HCEC 1CT (cell line): ENCODE measurements around the gene ANTKMT.

Experiments
- DNase-seq: peaks from one replicate; pipeline ENCODE4 v3.0.0-alpha.2; 2017

Gene ANTKMT, protein sequence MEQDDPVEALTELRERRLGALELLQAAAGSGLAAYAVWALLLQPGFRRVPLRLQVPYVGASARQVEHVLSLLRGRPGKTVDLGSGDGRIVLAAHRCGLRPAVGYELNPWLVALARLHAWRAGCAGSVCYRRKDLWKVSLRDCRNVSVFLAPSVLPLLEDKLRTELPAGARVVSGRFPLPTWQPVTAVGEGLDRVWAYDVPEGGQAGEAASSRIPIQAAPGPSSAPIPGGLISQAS

DNA sequence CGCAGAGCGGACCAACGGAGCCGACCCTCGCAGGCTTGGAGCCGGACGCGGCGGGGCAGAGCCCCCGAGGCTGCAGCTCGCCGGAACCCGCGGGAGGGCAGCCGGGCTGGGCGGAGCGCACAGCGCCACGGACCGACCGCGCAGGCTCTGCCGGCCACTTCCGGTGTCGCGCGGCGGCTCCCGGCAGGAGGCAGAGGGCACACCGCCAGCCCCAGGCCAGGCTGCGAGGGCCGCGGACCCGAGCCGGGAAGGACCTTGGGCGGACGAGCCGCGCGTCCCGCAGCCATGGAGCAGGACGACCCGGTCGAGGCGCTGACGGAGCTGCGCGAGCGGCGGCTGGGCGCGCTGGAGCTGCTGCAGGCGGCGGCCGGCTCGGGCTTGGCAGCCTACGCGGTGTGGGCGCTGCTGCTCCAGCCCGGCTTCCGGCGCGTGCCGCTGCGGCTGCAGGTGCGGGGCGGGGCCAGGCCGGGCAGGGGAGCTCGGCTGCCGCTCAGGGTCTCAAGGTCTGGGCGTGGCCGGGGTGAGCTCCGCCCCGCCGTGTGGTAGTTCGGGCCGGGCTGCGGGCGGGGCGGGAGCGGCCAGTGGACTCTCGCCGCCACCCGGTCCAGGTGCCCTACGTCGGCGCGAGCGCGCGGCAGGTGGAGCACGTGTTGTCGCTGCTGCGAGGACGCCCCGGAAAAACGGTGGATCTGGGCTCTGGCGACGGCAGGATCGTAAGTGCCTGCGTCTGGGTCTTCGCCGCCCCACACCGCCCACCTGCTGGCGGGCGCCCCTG is at the start of gene ANTKMT:
Gene ANTKMT, plus strand, starts transcription at position 157 of the 775 bp plus-strand sequence. Its CDS starts 129 bp downstream, at position 286.
- peak; percentile 78 for DNase-seq

DNA sequence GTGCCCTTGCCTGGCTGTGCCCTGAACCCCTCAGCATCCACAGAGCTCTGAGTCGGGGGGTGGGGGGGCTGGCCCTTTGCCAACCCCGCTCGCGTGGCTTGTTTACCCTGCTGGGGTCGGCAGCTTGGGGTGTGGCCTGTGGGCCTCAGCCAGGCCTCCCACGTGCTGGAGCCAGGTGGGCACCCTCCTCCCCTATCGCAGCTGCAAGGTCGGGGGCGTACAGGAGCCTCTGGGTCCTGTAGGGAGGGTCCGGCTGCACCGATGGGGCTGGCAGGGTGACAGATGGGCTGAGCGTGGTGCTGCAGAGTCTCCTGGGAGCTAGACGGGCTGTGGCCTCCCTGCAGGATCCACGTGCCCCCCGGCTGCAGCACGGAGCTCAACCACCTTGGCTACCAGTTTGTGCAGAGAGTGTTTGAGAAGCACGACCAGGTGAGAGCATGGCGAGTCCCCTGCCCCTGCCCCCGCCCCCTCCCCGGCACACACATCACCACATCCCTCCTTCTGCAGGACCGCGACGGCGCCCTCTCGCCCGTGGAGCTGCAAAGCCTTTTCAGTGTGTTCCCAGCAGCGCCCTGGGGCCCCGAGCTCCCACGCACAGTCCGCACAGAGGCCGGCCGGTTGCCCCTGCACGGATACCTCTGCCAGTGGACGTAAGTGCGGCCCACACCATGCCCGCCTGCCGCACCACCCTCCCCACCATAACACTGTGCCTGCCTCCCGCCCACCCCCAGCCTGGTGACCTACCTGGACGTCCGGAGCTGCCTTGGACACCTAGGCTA is 49.4 kb upstream of the ANTKMT start:
- no peak for DNase-seq

DNA sequence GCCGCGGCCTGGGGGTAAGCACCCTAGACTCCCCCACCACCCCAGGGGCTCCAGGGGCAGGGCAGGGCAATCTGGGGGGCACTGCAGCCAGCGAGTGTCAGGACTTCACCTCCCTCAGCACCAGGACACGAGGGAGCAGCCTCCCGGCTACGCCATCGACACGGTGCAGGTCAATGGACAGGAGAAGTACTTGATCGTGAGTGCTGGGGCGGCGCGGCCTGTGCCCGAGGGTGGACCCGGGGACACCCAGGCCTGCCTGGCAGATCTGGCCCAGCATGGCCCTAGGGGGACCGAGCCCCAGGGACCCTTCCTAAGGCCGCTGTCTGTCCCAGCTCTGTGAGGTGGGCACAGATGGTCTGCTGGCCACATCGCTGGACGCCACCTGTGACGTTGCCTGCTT is 48.6 kb upstream of the ANTKMT start:
- no peak for DNase-seq

DNA sequence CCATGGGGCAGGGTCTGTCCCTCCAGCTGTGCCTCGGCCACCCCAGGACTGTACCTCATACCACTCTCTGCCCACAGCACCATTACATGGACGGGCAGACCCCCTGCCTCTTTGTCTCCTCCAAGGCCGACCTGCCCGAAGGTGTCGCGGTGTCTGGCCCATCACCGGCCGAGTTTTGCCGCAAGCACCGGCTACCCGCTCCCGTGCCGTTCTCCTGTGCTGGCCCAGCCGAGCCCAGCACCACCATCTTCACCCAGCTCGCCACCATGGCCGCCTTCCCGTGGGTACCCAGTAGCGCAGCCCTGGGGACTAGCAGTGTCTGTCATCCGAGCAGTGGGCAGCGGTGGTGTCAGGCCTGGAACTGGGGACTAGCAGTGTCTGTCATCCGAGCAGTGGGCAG is 48.1 kb upstream of the ANTKMT start:
- no peak for DNase-seq

DNA sequence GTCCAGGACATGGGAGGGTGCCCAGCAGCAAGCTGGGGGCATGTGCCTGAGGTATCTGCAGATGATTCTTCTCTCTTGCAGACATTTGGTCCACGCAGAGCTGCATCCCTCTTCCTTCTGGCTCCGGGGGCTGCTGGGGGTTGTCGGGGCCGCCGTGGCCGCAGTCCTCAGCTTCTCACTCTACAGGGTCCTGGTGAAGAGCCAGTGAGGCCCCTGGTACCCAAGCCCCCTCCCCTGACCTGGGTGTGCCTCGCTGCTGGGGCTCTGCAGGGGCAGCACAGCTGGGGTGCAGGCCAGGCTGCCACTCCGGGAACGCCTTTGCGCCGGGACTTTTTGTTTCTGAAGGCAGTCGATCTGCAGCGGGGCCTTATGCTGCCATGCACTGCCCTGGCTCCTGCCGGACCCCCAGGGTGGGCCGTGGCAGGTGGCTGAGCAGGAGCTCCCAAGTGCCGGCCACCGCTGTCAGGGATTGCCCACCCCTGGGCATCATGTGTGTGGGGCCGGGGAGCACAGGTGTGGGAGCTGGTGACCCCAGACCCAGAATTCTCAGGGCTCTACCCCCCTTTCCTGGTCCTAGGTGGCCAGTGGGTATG is 47.5 kb upstream of the ANTKMT start:
- no peak for DNase-seq

DNA sequence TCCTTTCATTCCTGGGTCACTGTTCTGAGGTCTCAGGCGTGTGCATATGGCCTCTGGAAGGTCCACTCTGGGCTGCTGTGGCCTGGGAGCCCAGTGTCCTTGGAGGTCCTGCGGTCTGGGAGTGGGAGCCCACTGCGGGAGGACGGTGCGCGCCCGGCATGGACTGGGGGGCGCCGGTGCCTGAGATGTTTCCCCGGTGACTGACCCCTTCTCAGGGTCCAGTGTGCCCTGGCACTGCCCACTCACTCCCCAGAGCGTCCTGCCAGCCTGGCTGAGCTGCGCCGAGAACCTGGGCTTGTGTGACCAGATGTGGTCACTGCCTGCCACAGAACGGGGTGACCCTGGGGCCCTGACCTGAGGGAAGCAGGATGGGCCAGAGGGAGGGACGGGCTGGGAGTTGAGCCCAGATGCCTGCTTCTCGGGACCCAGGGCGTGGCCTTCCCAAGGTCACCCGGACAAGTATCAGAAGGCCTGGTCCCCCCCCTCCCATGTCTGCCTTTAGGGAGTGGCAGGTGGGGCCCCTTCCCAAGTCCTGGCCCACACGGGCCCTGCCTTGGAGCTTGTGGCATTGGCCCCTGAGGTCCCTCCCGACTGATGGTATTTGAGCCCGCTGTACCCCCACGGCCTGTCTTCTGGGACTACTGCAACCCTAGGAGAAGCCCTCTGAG is 46.6 kb upstream of the ANTKMT start:
- no peak for DNase-seq

DNA sequence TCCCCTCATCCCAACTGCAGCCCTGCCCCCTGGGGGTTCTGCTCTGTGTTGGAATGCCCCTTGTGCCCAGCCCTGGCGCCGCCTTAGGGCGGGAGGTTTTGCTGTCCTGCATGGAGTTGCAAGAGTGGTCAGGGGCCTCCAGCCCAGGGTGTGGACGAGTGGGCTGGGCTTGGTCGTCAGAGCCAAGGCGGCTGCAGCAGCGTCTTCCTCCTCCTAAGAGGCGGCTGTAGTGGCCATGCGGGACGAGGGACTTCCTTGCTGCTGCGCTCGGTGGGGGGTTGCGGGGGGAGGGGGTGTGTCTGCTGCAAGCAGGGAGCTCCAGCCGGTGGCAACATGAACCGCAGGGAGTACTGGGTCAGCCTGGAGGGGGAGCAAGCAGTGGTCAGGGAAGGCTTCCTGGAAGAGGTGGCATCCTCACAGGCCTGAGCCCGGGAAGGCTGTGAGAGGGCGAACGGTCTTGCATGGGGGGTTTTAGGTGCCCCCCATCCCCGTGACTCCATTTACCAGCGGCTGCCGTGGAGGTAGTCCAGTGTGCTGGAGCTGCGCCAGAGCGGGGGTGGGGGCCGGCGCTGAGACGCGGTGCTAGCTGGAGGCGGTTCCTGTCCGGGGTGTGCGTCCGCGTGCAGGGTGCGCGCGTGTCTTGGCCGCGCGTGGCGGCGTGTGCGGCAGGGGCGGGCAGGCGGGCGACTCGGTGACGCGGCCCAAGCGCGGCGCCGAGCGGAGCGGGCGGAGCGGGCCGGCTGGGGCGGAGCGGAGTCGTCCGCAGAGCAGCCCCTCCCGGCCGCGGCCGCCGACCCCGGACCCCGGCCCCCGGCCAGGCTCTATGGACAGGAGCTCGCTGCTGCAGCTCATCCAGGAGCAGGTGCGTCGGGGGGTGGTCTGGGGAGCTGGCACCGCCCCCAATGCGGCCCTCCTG is 45.7 kb upstream of the ANTKMT start, which contains the start of gene RHBDL1:
Gene RHBDL1, plus strand, starts transcription at position 704 of the 916 bp plus-strand sequence. Its CDS starts 120 bp downstream, at position 824.
- no peak for DNase-seq

DNA sequence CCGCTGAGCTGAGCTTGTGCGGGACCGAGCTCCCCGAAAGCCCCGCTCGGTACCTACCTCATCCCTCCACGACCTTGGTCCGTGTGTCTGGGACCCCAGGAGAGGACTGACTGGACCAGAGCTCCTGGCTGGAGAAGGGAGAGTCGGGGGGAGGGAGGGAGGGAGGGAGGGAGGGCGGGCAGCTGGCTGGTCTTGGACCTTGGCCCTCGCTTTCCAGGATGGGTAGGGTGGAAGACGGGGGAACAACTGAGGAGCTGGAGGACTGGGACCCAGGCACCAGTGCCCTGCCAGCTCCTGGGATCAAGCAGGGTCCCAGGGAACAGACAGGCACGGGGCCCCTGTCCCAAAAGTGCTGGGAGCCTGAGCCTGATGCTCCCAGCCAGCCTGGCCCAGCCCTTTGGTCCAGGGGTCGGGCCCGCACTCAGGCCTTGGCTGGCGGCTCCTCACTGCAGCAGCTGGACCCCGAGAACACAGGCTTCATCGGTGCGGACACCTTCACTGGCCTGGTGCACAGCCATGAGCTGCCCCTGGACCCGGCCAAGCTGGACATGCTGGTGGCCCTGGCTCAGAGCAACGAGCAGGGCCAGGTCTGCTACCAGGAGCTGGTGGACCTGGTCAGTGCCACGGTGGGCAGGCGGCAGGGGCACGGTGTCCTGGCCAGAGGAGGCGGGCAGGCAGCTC is 44.9 kb upstream of the ANTKMT start:
- DNase-seq, result no peak

DNA sequence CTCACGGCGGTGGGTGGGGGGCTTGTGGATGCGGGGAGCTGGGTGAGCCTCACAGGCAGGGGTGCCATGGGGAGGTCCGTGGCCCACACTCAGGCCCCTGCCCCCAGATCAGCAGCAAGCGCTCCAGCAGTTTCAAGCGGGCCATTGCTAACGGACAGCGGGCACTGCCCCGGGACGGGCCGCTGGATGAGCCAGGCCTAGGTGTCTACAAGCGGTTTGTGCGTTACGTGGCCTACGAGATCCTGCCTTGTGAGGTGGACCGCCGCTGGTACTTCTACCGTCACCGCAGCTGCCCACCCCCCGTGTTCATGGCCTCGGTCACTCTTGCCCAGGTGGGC is 44.4 kb upstream of the ANTKMT start:
- DNase-seq, result no peak

DNA sequence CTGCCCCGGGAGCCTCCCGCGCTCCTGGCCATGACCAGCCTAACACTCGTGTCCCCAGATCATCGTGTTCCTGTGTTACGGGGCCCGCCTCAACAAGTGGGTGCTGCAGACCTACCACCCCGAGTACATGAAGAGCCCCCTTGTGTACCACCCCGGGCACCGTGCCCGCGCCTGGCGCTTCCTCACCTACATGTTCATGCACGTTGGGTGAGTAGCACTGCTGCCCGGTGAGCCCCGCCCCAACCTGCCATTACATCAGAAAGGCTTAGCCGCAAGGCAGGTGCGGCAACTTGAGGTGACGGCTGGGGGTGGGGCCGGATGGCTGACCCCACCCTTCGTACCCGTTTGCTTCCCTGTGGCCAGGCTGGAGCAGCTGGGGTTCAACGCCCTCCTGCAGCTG is 44.0 kb upstream of the ANTKMT start:
- no peak for DNase-seq

DNA sequence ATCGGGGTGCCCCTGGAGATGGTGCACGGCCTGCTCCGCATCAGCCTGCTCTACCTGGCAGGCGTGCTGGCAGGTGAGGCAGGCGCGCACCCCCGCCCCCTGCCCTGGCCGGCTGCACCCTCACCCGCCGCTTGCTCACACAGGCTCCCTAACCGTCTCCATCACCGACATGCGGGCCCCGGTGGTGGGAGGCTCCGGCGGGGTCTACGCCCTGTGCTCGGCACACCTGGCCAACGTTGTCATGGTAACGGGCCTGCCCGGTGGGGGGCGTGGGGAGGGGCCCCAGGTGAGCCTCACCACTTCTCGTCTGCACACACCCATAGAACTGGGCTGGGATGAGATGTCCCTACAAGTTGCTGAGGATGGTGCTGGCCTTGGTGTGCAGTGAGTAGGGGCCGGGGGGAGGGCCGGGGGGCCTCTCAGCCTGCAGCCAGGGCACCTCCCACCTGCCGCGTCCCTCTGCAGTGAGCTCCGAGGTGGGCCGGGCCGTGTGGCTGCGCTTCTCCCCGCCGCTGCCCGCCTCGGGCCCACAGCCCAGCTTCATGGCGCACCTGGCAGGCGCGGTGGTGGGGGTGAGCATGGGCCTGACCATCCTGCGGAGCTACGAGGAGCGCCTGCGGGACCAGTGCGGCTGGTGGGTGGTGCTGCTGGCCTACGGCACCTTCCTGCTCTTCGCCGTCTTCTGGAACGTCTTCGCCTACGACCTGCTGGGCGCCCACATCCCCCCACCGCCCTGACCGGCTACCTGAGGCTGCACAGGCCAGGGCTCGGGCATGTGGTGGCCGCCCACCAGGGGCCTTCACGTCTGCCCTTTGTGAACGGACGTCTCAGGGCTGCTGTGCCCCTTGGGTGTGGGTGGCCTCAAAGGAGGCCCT is 43.4 kb upstream of the ANTKMT start:
- no peak for DNase-seq

DNA sequence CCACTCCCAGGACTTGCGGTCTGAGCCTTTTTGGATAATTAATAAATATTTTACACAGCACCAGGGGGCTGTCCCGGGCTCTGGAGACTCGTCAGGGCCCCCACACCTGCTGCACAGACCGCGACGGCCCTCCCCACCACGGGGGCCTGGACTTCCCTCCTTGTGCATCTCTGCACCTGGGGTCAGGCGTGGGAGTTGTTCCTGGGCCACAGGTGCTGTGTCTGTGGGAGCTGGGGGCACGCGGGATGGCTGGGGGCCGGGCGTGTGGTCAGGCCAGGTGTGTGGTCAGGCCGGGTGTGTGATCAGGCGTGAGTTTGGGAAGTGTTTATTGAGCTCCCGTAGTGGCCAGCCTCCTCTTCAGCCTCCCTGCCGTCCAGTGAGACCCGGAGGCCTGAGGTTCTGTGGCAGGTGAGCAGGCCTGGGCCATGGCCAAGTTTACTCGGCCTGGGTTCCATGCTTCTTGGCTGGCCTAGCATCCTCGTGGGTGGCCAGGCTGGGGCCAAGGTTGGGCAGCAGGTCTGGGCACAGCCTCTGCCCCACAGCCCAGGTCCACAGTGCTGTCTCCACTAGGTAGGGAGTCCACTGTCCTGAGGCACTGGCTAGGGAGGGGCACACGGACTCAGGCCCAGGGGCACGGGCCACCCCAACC is 42.6 kb upstream of the ANTKMT start:
- DNase-seq, result no peak

DNA sequence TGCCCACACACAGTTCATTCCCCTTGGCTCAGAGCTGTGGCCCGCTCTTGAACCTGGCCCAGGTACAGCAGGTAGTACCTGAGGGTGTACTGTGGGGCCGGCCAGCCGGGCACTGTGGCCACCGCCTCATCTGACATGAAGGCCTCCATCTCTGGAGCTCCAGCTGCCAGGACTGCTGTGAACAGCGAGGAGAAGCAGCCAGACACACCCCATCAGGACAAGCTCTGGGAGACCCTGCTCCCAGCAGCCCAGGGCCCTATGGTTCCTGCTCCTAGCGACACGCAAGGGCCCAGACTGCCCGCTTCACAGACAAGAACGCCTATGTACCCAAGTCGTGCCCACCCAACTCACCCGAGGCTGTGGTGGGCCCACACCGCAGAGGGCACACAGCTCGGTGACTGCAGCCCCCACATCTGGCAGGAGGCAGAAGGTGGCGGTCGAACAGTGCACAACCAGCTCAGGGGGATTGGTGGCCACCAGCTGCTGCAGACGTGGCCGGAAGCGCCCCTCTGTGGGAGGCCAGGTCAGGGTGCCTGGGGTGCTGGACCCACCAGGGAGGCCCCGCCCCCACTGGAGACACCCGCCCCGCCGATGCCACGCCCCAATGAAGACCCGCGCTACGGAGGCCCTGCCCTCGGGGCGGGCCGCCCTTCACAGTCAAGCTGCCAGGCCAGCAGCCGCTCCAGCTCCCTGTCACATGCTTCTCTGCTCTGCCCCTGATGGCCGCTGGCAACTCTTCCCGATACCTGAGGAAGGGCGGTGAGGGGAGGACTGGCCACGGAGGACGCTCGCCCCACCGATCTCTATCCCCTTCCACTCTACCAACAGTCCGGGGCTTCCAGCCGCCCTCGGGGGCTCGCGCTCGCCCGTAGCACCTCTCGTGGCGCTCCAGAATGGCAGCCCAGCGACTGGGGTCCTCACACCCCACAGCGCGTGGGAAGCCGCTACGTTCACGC is 41.8 kb upstream of the ANTKMT start:
- DNase-seq, result no peak

DNA sequence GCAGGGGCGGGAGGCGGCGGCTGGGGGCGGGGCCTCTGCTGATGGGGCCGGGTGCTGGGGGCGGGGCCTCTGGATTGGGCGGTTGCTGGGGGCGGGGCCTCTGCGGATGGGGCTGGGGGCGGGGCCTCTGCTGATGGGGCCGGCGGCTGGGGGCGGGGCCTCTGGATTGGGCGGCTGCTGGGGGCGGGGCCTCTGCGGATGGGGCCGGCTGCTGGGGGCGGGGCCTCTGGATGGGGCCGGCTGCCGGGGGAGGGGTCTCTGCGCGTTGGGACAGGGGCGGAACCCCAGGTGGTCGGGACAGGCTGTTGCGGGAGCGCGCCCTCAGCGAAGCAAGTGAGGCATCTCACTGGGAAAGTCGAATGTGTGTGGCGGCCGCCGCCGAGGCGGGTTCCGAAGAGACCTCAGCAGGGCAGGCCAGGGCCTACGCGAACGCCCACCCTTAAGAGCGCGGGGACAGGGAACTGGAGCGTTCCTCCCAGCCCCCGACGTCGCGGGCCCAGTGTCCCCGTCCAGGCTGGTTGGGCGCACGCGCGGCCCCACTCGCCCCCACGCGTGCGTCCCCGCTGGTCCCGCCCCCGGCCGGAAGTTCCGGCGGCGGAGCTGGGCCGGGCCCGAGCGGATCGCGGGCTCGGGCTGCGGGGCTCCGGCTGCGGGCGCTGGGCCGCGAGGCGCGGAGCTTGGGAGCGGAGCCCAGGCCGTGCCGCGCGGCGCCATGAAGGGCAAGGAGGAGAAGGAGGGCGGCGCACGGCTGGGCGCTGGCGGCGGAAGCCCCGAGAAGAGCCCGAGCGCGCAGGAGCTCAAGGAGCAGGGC is 40.9 kb upstream of the ANTKMT start, which contains the start of gene STUB1:
Gene STUB1, plus strand, starts transcription at position 597 of the 811 bp plus-strand sequence. Its CDS starts 116 bp downstream, at position 713.
- DNase-seq, result peak; percentile 73

DNA sequence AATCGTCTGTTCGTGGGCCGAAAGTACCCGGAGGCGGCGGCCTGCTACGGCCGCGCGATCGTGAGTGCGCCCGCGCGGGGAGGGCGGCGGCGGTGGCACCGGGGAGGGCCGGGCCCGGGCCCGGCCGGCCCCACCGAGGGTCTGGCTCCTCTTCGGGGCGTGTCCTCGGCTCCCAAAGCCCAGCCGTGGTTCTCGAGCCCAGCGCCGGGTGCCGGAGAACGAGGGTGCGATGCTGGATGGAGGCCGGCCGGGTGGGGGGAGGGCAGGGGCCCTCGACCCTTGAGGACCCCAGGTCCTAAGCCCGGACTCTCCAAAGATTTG is 40.4 kb upstream of the ANTKMT start:
- DNase-seq, result no peak

DNA sequence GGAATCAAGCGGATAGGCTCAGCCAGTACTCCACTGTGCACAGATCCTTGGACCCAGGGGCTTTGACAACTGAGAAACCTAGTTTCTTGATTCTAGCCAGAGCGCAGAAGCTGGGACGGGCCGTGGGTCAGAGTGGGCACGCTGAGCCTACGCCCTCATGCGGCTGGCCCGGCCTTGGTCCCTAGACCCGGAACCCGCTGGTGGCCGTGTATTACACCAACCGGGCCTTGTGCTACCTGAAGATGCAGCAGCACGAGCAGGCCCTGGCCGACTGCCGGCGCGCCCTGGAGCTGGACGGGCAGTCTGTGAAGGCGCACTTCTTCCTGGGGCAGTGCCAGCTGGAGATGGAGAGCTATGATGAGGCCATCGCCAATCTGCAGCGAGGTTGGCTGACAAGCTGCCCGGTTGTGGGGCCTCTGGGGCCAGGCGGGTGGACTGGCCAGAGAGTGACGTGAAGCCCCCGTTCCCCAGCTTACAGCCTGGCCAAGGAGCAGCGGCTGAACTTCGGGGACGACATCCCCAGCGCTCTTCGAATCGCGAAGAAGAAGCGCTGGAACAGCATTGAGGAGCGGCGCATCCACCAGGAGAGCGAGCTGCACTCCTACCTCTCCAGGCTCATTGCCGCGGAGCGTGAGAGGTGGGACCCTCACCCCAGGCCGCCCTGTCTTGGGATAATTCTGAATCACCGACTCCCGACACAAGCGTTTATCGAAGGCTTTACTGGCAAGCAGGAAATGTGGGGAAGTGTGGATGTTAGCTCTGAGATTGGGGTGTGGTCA is 39.8 kb upstream of the ANTKMT start:
- peak; percentile 21 for DNase-seq
